Neuronal stem cell (in vitro differentiated cells): Measurements from ENCODE around the gene MLF2.

Experiments used
- DNase-seq: peaks from one replicate; pipeline ENCODE4 v3.0.0-alpha.2; 2013; ENCODE audit warnings: low spot score
- H2AFZ ChIP-seq: one replicate; pipeline ENCODE4 v1.6.1; 2013; ENCODE audit warnings: mild to moderate bottlenecking, low read length, inconsistent platforms
- H2AK5ac ChIP-seq: 2 replicates; pipeline ENCODE4 v1.6.1; 2013; ENCODE audit warnings: low read depth, mild to moderate bottlenecking, inconsistent platforms, low read length, moderate library complexity, mixed read lengths
- H2BK120ac ChIP-seq: 2 replicates; pipeline ENCODE4 v1.6.1; 2013; ENCODE audit warnings: low read depth, mild to moderate bottlenecking, inconsistent platforms, low read length, moderate library complexity, mixed read lengths
- H2BK12ac ChIP-seq: one replicate; pipeline ENCODE4 v1.6.1; 2013; ENCODE audit warnings: low read length, inconsistent platforms
- H2BK15ac ChIP-seq: 2 replicates; pipeline ENCODE4 v1.6.1; 2013; ENCODE audit warnings: mild to moderate bottlenecking, low read length, inconsistent platforms, mixed read lengths
- H2BK5ac ChIP-seq: one replicate; pipeline ENCODE4 v1.6.1; 2013; ENCODE audit warnings: inconsistent platforms, mild to moderate bottlenecking, low read length, moderate library complexity
- H3K14ac ChIP-seq: one replicate; pipeline ENCODE4 v1.6.1; 2013; ENCODE audit warnings: low read length, inconsistent platforms
- H3K18ac ChIP-seq: 2 replicates; pipeline ENCODE4 v1.6.1; 2013; ENCODE audit warnings: low read length, inconsistent platforms
- H3K23ac ChIP-seq: 2 replicates; pipeline ENCODE4 v1.6.1; 2013; ENCODE audit warnings: low read depth, mild to moderate bottlenecking, mixed read lengths, low read length, inconsistent platforms; ENCODE audit not compliant: poor library complexity
- H3K27ac ChIP-seq: replicated peaks from 3 replicates; pipeline ENCODE4 v1.5.1; 2013; ENCODE audit warnings: low read length, inconsistent platforms
- H3K27me3 ChIP-seq, 3 experiments: 2 replicates each; pipeline ENCODE4 v1.6.1; 2013; ENCODE audit warnings: low read length in 3 of 3, mild to moderate bottlenecking in 2 of 3, inconsistent platforms in 1 of 3, low read depth in 1 of 3, mixed read lengths in 1 of 3, moderate library complexity in 1 of 3; ENCODE audit not compliant: control insufficient read depth in 3 of 3, insufficient read depth in 3 of 3
- H3K36me3 ChIP-seq, 2 donors: replicated peaks in 1 of 2; 2 replicates each; pipeline ENCODE4 v1.6.1; 2013; ENCODE audit warnings: low read length in 2 of 2; ENCODE audit not compliant: control insufficient read depth in 2 of 2, insufficient read depth in 2 of 2
- H3K4ac ChIP-seq: 2 replicates; pipeline ENCODE4 v1.6.1; 2013; ENCODE audit warnings: inconsistent platforms, mild to moderate bottlenecking, low read length, moderate library complexity
- H3K4me1 ChIP-seq, 2 donors: 1 replicate in 1 of 2; 2 replicates in 1 of 2; pipeline ENCODE4 v1.6.1; 2013; ENCODE audit warnings: low read length in 2 of 2, low read depth in 1 of 2; ENCODE audit not compliant: control insufficient read depth in 2 of 2, insufficient read depth in 1 of 2
- H3K4me2 ChIP-seq: one replicate; pipeline ENCODE4 v1.6.1; 2013; ENCODE audit warnings: mild to moderate bottlenecking, low read length, inconsistent platforms; ENCODE audit not compliant: insufficient read depth, poor library complexity, severe bottlenecking
- H3K4me3 ChIP-seq, 2 donors: 2 replicates each; pipeline ENCODE4 v1.5.1; 2013; ENCODE audit warnings: low read length in 2 of 2, mild to moderate bottlenecking in 2 of 2, inconsistent platforms in 1 of 2, moderate library complexity in 1 of 2
- H3K79me1 ChIP-seq: one replicate; pipeline ENCODE4 v1.6.1; 2013; ENCODE audit warnings: low read depth, mild to moderate bottlenecking, inconsistent platforms, low read length, moderate library complexity
- H3K9ac ChIP-seq: one replicate; pipeline ENCODE4 v1.6.1; 2013; ENCODE audit warnings: mild to moderate bottlenecking, low read depth, low read length, inconsistent platforms; ENCODE audit not compliant: poor library complexity
- H3K9me3 ChIP-seq, 2 donors: replicated peaks in 1 of 2; 2 replicates each; pipeline versions ENCODE3 to v1.6.1; 2013; ENCODE audit warnings: low read length in 2 of 2, mild to moderate bottlenecking in 2 of 2, inconsistent platforms in 1 of 2, low read depth in 1 of 2, mixed read lengths in 1 of 2, moderate library complexity in 1 of 2; ENCODE audit not compliant: control insufficient read depth in 2 of 2, insufficient read depth in 1 of 2
- H4K8ac ChIP-seq: one replicate; pipeline ENCODE4 v1.6.1; 2013; ENCODE audit warnings: low read depth, mild to moderate bottlenecking, inconsistent platforms, low read length, moderate library complexity
- H4K91ac ChIP-seq: one replicate; pipeline ENCODE4 v1.6.1; 2013; ENCODE audit warnings: low read length, low read depth, mild to moderate bottlenecking, inconsistent platforms; ENCODE audit not compliant: poor library complexity
- WGBS, 2 donors: extraction: QIAGEN DNeasy Blood & Tissue Kit; methylation state at CpG; one replicate each; pipeline ENCODE4 v1.1.7; 2013; ENCODE audit warnings: missing lambda C conversion rate in 2 of 2, mixed read lengths in 1 of 2; ENCODE audit not compliant: insufficient read length in 2 of 2, insufficient replicate concordance in 1 of 2; ENCODE audit errors: extremely low coverage in 2 of 2; 5-methylcytosine and 5-hydroxymethylcytosine counted together

MLF2 gene

DNA sequence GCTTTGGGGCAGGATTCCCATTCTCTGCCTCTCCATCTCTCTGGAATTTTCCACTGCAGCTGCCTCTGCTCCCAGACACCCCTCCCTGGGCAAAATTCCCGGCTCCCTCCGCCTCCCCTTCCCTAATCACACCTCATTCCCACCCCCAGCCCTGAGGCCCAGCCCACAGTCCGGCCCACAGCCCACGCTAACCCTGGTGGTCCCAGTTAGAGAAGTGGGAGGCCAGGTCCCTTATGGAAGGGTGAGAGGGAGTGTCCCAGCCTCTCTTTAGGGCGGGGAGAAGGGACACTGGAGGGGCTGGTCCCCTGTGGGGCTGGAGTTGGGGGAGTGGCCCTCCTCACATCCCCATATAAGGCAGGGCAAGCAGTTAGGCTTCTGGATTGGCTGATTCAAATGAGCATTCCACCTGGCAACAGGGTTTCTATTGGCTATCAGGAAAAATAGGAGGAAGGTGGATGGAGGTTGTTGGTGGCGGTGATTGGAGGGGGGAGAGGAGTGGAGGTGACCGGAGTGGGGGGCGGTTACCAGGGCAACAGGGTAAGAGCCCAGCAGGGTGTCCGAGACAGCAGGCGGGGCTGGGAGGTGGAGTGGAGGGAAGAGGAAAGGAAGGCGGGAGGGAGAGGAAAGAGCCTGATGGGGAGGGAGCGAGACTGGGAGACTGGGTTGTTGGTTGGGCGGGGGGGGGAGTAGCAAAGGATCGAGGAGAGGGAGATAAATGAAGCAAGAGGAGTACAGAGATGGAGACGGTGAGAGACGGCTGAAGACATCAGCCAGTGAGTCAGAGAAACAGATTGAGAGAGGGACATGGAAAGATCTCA is 11.3 kb upstream of the MLF2 start:
- H4K91ac ChIP-seq = no peak overlapping the region
- peaks cover 3 to 10% of the 10 kb centered on the region in 2 donors for H3K36me3 ChIP-seq
- no CpG with 5 or more reads among the region's 16 CpGs for WGBS, 2 donors

DNA sequence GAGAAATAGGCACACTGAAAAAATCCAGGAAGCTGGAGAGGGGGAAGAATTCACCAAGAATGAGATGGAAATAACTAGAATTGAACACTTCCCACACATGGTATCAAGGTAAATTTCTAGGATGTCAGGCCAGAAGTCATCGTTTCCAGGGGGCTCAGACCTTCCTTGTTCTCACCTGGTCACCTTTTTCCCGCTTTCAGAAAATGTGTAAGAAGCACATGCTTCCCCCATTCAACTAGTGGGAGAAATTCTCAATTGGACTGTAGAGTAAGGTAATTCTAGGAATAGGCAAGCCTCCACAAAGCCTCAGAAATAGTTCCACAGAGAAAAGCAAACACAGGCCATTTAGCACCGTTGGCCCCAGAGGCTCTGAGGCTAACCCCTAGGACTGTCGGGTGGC is 10.4 kb upstream of the MLF2 start:
- no peak overlapping the region for H3K9ac ChIP-seq
- no peak overlapping the region for H3K23ac ChIP-seq
- H2AK5ac ChIP-seq = peak overlapping the region; percentile 33
- no peak overlapping the region for H4K8ac ChIP-seq
- H3K18ac ChIP-seq = peak overlapping the region; percentile 44
- peak overlapping the region; percentile 80 for H2BK5ac ChIP-seq
- H3K36me3 ChIP-seq = peaks cover 3 to 5% of the 10 kb centered on the region in 2 donors
- no peak overlapping the region for H3K14ac ChIP-seq
- H3K9me3 ChIP-seq = peaks cover 0 to 3% of the 10 kb centered on the region in 2 donors
- no peaks in the 10 kb centered on the region for H3K79me1 ChIP-seq
- no peak overlapping the region for H4K91ac ChIP-seq
- no peak for DNase-seq
- H2BK120ac ChIP-seq = peak overlapping the region; percentile 19
- no peak overlapping the region for H3K4ac ChIP-seq
- H3K27me3 ChIP-seq = no peaks in the 10 kb centered on the region
- peaks cover 27 to 35% of the 10 kb centered on the region in 2 donors for H3K4me1 ChIP-seq
- H2BK12ac ChIP-seq = peak overlapping the region; percentile 28
- H3K27ac ChIP-seq = peak overlapping the region; percentile 95
- no CpG with 5 or more reads among the region's 4 CpGs for WGBS, 2 donors
- H2AFZ ChIP-seq = peak overlapping the region; percentile 48
- H2BK15ac ChIP-seq = no peak overlapping the region
- H3K4me3 ChIP-seq = peak overlapping the region in 1 of 2 donors; percentile 17
- peak overlapping the region; percentile 21 for H3K4me2 ChIP-seq

More for the DNA sequence above, 11.3 kb upstream of the MLF2 start:
- H3K27me3 ChIP-seq = no peaks in the 10 kb centered on the region
- no peak overlapping the region for H2AK5ac ChIP-seq
- peak overlapping the region; percentile 98 for H3K27ac ChIP-seq
- H3K18ac ChIP-seq = peak overlapping the region; percentile 44
- no peak overlapping the region for H3K9ac ChIP-seq
- peak overlapping the region; percentile 99 for H2BK5ac ChIP-seq
- no peak overlapping the region for H2BK12ac ChIP-seq
- no peak overlapping the region for H3K23ac ChIP-seq
- no peak overlapping the region for H3K14ac ChIP-seq
- no peak overlapping the region for H4K8ac ChIP-seq
- peak overlapping the region; percentile 48 for H2AFZ ChIP-seq
- peak overlapping the region; percentile 59 for H3K4me2 ChIP-seq
- no peak overlapping the region for H3K4ac ChIP-seq
- H3K79me1 ChIP-seq = no peaks in the 10 kb centered on the region
- no peak overlapping the region for H2BK120ac ChIP-seq
- DNase-seq = peak; percentile 99
- H2BK15ac ChIP-seq = no peak overlapping the region
- H3K4me1 ChIP-seq = peaks cover 22 to 37% of the 10 kb centered on the region in 2 donors
- H3K4me3 ChIP-seq = peak overlapping the region in 1 of 2 donors; percentile 98
- H3K9me3 ChIP-seq = peaks cover 0 to 3% of the 10 kb centered on the region in 2 donors

DNA sequence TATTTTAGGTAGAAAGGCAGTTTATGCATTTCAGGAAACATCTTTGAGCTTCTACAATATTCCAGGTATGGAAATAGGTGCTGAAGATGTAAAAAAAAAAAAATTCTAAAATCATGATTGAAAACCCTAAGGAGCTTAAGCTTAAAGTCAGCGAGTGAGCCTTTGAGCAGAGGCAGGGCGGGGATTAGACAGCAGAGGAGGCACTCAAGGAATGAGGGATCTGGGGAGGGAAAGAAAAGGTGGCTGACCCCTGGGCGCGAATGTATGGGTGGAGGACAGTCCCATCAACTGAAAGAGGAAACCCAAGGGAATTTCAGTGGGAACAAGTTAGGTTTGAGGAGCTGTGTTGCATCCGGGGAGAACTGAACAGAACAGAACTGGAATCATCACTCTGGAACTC is 6.8 kb upstream of the MLF2 start:
- peak overlapping the region; percentile 21 for H2BK120ac ChIP-seq
- no peak overlapping the region for H3K14ac ChIP-seq
- WGBS, 2 donors = no CpG with 5 or more reads among the region's 5 CpGs

DNA sequence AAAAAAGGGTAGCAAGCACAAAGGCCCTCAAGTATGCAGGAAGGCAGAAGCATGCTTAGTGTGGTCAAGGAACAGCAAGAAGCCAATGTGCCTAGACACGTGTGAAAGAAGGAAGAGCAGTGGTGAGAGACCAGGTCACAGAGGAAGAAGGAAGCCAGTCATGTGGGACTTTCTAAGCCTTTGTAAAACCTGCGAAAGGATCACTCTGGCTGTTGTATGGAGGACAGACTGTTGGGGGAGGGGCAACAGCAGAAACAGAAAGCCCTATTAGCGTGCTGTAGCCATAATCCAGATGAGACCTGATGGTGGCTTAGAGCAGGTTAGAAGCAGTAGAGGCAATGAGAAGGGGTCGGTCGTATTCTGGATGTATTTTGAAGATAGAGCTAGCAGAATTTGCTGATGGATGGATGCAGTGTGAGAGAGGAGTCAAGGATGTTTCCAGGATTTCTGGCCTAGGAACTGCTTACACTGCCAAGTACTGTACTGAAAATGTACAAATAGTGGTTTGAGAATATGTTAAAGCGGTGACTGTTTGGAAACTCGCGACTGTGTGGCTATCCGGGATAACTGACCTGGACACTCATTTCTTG is 5.7 kb upstream of the MLF2 start:
- Histone ChIP-seq H2BK15ac (no peak overlapping the region), H3K27ac (peak overlapping the region; percentile 8), H3K9ac (no peak overlapping the region), H3K4me3 (no peak overlapping the region), H3K4me1 (peaks cover 22% of the 10 kb centered on the region in 2 donors), H3K14ac (no peak overlapping the region), H3K4me2 (no peak overlapping the region), H3K9me3 (no peaks in the 10 kb centered on the region), H2AK5ac (no peak overlapping the region), H3K79me1 (no peaks in the 10 kb centered on the region), H3K23ac (no peak overlapping the region), H3K36me3 (no peaks in the 10 kb centered on the region), H3K27me3 (no peaks in the 10 kb centered on the region), H2AFZ (peak overlapping the region; percentile 67), H4K91ac (no peak overlapping the region), H2BK120ac (no peak overlapping the region), H3K4ac (no peak overlapping the region), H4K8ac (no peak overlapping the region), H3K18ac (peak overlapping the region; percentile 57), H2BK5ac (no peak overlapping the region), H2BK12ac (no peak overlapping the region)
- DNase-seq = no peak
- WGBS, 2 donors = no CpG with 5 or more reads among the region's 9 CpGs

More for the DNA sequence above, 6.8 kb upstream of the MLF2 start:
- H3K4me3 ChIP-seq = no peak overlapping the region
- no peak overlapping the region for H2AK5ac ChIP-seq
- no peak overlapping the region for H3K4ac ChIP-seq
- no peak overlapping the region for H2AFZ ChIP-seq
- no peak overlapping the region for H3K9ac ChIP-seq
- H3K79me1 ChIP-seq = no peaks in the 10 kb centered on the region
- no peak overlapping the region for H4K8ac ChIP-seq
- peaks cover 19 to 20% of the 10 kb centered on the region in 2 donors for H3K4me1 ChIP-seq
- no peak overlapping the region for H2BK15ac ChIP-seq
- no peak overlapping the region for H3K4me2 ChIP-seq
- no peak overlapping the region for H4K91ac ChIP-seq
- no peak overlapping the region for H2BK12ac ChIP-seq
- no peak overlapping the region for H3K18ac ChIP-seq
- peak overlapping the region; percentile 71 for H3K27ac ChIP-seq
- no peaks in the 10 kb centered on the region for H3K9me3 ChIP-seq
- H3K23ac ChIP-seq = no peak overlapping the region
- DNase-seq = no peak
- no peaks in the 10 kb centered on the region for H3K27me3 ChIP-seq
- no peaks in the 10 kb centered on the region for H3K36me3 ChIP-seq
- H2BK5ac ChIP-seq = no peak overlapping the region
